ENCODE data around the gene MIEN1. TPM values are rescaled to one million over a fixed set of nuclear protein-coding genes. Genes with fewer than 3 reads are reported as not detected.
A peak's percentile ranks its signal among the peaks of the same experiment; 100 is the strongest.

The MIEN1 gene
- total RNA-seq, 2 donors from 2014 or later = 27.1 to 30.3 TPM

DNA sequence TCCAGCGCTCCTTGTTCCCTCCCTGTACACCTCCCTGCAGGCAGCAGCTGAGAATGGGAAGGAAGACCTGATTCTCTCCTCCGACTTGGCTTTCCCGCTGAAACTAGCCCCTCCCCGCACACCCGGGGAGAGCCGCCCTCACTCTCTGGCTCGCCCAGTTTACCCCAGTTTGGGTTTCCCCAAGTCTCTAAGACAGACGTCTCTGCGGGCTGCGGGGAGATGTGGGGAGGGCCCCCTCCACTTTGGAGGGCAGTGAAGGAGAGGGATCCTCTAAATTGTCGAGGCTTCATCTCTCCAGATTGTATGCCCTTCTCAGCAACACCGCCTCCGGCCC lies 8.2 kb upstream of the MIEN1 start:
- Histone ChIP-seq H3K27me3 (replicated peaks; ENCODE audit: insufficient read depth) (no peaks in the 10 kb centered on the region), H3K27ac (no peak overlapping the region), H3K4me1 (ENCODE audit: control insufficient read depth in 1 of 2, low read depth in 2 of 2) (peaks cover 9 to 35% of the 10 kb centered on the region in 2 donors), H3K9me3 (no peaks in the 10 kb centered on the region), H3K4me3 (peak overlapping the region; percentile 66), H3K36me3 (no peaks in the 10 kb centered on the region)
- DNase-seq (ENCODE audit: low spot score) (no peak), ATAC-seq (ENCODE audit: insufficient number of reproducible peaks, low FRiP score, low read depth) (no peak)
- TF ChIP-seq, protein P1, sequence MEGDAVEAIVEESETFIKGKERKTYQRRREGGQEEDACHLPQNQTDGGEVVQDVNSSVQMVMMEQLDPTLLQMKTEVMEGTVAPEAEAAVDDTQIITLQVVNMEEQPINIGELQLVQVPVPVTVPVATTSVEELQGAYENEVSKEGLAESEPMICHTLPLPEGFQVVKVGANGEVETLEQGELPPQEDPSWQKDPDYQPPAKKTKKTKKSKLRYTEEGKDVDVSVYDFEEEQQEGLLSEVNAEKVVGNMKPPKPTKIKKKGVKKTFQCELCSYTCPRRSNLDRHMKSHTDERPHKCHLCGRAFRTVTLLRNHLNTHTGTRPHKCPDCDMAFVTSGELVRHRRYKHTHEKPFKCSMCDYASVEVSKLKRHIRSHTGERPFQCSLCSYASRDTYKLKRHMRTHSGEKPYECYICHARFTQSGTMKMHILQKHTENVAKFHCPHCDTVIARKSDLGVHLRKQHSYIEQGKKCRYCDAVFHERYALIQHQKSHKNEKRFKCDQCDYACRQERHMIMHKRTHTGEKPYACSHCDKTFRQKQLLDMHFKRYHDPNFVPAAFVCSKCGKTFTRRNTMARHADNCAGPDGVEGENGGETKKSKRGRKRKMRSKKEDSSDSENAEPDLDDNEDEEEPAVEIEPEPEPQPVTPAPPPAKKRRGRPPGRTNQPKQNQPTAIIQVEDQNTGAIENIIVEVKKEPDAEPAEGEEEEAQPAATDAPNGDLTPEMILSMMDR (IDR thresholded peaks at IDR 0.05) = no peak

DNA sequence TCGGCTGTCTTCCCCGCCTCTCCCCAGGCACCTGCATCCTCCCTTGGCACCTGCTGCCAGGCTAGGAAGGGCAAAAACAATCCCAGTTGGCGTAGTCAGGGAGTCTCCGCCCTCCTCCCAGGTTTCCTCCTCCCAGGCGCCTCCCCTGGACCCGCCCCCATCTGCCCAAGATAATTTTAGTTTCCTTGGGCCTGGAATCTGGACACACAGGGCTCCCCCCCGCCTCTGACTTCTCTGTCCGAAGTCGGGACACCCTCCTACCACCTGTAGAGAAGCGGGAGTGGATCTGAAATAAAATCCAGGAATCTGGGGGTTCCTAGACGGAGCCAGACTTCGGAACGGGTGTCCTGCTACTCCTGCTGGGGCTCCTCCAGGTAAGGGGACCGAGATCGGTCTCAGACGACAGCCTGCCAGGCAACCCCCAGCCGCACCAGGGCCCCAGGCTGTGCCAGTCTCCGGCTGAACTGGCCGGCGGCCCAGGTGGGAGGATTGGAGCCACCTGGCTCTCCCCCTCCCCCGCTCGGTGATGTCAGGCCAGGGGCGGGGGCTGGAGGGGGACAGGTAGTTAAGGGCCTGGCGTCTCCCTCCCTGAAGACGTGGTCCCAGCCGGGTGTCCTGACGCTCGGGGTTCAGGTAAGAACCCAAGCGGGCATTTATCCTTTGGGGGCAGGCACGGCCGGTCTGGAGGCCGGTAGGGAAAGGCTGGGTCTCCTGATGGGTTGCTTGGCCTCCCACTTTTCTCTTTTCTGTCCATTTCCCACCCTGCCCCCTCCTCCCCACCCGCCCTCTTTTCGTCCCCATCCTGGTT lies 7.6 kb upstream of the MIEN1 start, which contains the start of gene GRB7:
TSS of gene GRB7 (plus strand) at position 179 of the 808 bp plus-strand sequence. CDS start 4,364 bp downstream, outside the sequence.
- no peak for ATAC-seq (ENCODE audit: insufficient number of reproducible peaks, low FRiP score, low read depth)
- no peaks in the 10 kb centered on the region for H3K36me3 ChIP-seq
- peak within 1 kb of the TSS in 1 of 2 donors; percentile 2 for H3K27ac ChIP-seq
- H3K4me1 ChIP-seq (ENCODE audit: control insufficient read depth in 1 of 2, low read depth in 2 of 2) = peaks cover 9 to 35% of the 10 kb centered on the region in 2 donors
- no peak for DNase-seq (ENCODE audit: low spot score)
- TF ChIP-seq, protein P1 (IDR thresholded peaks at IDR 0.05) = no peak
- H3K4me3 ChIP-seq = peak within 1 kb of the TSS; percentile 66
- H3K27me3 ChIP-seq (replicated peaks; ENCODE audit: insufficient read depth) = no peaks in the 10 kb centered on the region
- no peaks in the 10 kb centered on the region for H3K9me3 ChIP-seq

DNA sequence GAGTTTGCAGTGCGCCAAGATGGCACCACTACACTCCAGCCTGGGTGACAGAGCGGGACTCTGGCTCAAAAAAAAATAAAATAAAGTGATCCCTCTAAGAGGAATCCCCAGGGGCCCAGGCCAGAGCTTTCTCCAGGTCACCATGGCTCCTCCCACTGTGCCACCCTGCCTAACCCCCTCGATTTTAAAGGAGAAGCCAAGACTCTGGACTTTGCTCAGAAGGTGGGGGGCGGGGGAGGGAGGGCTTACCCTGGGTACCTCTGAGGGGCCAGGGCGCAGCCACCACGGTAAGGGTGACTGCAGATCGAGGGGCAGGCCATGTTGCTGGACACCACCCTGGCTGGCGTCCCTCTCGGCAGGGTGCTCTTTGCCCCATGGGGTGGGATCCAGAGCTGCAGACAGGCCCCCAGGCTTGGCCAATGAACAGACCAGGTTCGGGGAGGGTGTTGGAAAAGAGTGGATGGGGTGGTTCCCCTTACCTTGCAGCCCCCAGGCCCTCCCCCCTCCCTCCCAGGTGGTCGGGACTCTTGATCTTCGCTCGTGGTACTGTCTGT lies 7.0 kb upstream of the MIEN1 start:
- DNase-seq (ENCODE audit: low spot score) (no peak), ATAC-seq (ENCODE audit: insufficient number of reproducible peaks, low FRiP score, low read depth) (no peak)
- H3K36me3 ChIP-seq = no peaks in the 10 kb centered on the region
- H3K4me3 ChIP-seq = no peak overlapping the region
- no peak overlapping the region for H3K27ac ChIP-seq
- TF ChIP-seq, protein P1 (IDR thresholded peaks at IDR 0.05) = no peak
- peaks cover 9 to 35% of the 10 kb centered on the region in 2 donors for H3K4me1 ChIP-seq (ENCODE audit: control insufficient read depth in 1 of 2, low read depth in 2 of 2)
- no peaks in the 10 kb centered on the region for H3K9me3 ChIP-seq
- no peaks in the 10 kb centered on the region for H3K27me3 ChIP-seq (replicated peaks; ENCODE audit: insufficient read depth)

DNA sequence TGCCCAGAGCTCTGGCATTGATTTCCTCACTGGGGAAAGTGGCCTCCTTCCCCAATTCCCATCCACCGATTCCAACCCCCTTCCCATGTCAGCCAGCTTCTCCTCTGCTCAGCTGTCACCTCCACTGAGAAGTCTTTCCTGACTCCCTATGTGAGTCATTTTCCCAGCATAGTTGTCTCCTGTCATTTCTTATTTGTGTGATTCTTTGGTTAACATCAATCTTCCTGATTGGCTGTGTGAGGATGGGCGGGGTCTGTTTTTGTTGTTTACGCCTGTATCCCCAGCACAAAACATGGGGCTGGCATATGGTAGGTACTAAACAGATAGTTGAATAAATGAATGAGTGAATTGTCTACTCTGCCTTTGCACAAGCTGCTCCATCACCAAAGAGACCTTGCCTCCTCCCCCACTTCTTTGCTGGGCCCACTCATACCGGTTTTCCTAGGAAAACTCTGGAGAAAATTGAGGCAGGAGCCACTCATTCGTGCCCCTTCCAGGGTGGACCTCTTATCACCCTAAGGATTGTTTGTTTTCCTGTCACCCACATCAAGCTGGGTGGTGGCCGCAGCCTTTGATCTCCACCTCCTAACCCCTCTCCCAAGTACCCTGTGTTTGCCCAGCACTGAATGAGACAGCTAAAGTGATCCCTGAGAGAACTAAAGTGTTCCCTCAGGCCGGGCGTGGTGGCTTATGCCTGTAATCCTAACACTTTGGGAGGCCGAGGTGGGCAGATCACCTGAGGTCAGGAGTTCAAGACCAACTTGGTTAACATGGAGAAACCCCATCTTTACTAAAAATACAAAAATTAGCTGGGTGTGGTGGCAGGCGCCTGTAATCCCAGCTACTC lies 6.2 kb upstream of the MIEN1 start:
- TF ChIP-seq, protein P1 (IDR thresholded peaks at IDR 0.05) = no peak
- Histone ChIP-seq H3K36me3 (no peaks in the 10 kb centered on the region), H3K4me1 (ENCODE audit: control insufficient read depth in 1 of 2, low read depth in 2 of 2) (peaks cover 9 to 34% of the 10 kb centered on the region in 2 donors), H3K4me3 (no peak overlapping the region), H3K27ac (no peak overlapping the region), H3K27me3 (replicated peaks; ENCODE audit: insufficient read depth) (no peaks in the 10 kb centered on the region), H3K9me3 (no peaks in the 10 kb centered on the region)
- no peak for DNase-seq (ENCODE audit: low spot score)
- ATAC-seq (ENCODE audit: insufficient number of reproducible peaks, low FRiP score, low read depth) = no peak

GRCh38 chr17:39735882-39736281 lies 5.5 kb upstream of the MIEN1 start:
- no peak overlapping the region for H3K4me3 ChIP-seq
- ATAC-seq (ENCODE audit: insufficient number of reproducible peaks, low FRiP score, low read depth) (no peak), DNase-seq (ENCODE audit: low spot score) (no peak)
- H3K27ac ChIP-seq = no peak overlapping the region
- TF ChIP-seq, protein P1 (IDR thresholded peaks at IDR 0.05) = no peak
- no peaks in the 10 kb centered on the region for H3K9me3 ChIP-seq
- H3K36me3 ChIP-seq = no peaks in the 10 kb centered on the region
- peaks cover 9 to 28% of the 10 kb centered on the region in 2 donors for H3K4me1 ChIP-seq (ENCODE audit: control insufficient read depth in 1 of 2, low read depth in 2 of 2)
- H3K27me3 ChIP-seq (replicated peaks; ENCODE audit: insufficient read depth) = no peaks in the 10 kb centered on the region
